Naive thymus-derived CD4-positive, alpha-beta T cell (primary cell): ENCODE data around the gene MTERF4. TPM values are rescaled to one million over a fixed set of nuclear protein-coding genes. Genes with fewer than 3 reads are reported as not detected.
A peak's percentile ranks its signal among the peaks of the same experiment; 100 is the strongest.

Experiments used
- ATAC-seq: fragments of 150-1000 bp; cut with Tn5 transposase; 2 replicates; pipeline ENCODE4 v1.10.0; 2021; ENCODE audit warnings: mild to moderate bottlenecking, moderate library complexity
- CTCF ChIA-PET: fragments of 350-600 bp; sonication (Branson Sonifier 250); formaldehyde crosslinking; loops from one replicate; lab custom pipeline; 2021; ENCODE audit warnings: antibody characterized with exemption; lab: Charles Lee
- POLR2A ChIA-PET: fragments of 350-600 bp; sonication (Branson Sonifier 250); formaldehyde crosslinking; loops from one replicate; lab custom pipeline; 2021; ENCODE audit warnings: antibody characterized with exemption, inconsistent platforms; lab: Charles Lee
- DNase-seq, 9 donors: peaks; one replicate each; pipeline versions ENCODE4 v3.0.0 to v3.0.0-alpha.2; 2020 to 2022; ENCODE audit warnings: mixed read lengths in 1 of 9
- H3K27ac ChIP-seq: one replicate; pipeline ENCODE4 v1.7.0; 2013; ENCODE audit warnings: mild to moderate bottlenecking, low read depth, low read length, moderate library complexity
- H3K27me3 ChIP-seq, 2 donors: one replicate each; pipeline ENCODE4 v1.7.0; 2013; ENCODE audit warnings: low read length in 2 of 2, mild to moderate bottlenecking in 2 of 2, moderate library complexity in 2 of 2; ENCODE audit not compliant: control insufficient read depth in 2 of 2, insufficient read depth in 2 of 2
- H3K36me3 ChIP-seq, 3 experiments: 1 replicate in 2 of 3; 2 replicates in 1 of 3; pipeline ENCODE4 v1.7.0; 2013; ENCODE audit warnings: low read length in 3 of 3, mild to moderate bottlenecking in 3 of 3, moderate library complexity in 1 of 3; ENCODE audit not compliant: insufficient read depth in 3 of 3, control insufficient read depth in 2 of 3
- H3K4me1 ChIP-seq, 2 donors: one replicate each; pipeline ENCODE4 v1.7.0; 2013; ENCODE audit warnings: low read length in 2 of 2, mild to moderate bottlenecking in 2 of 2, moderate library complexity in 1 of 2; ENCODE audit not compliant: control insufficient read depth in 2 of 2, insufficient read depth in 2 of 2
- H3K4me3 ChIP-seq: 2 replicates; pipeline ENCODE4 v1.7.0; 2013; ENCODE audit warnings: mild to moderate bottlenecking, low read length
- H3K9me3 ChIP-seq, 3 experiments: 1 replicate in 2 of 3; 2 replicates in 1 of 3; pipeline ENCODE4 v1.7.0; 2013; ENCODE audit warnings: low read length in 3 of 3; ENCODE audit not compliant: control insufficient read depth in 2 of 3
- H3K27ac Mint-ChIP-seq, 9 donors: one replicate each; pipeline ENCODE4 v1.8.0; 2020 to 2022; ENCODE audit warnings: mixed read lengths in 9 of 9, mild to moderate bottlenecking in 8 of 9, moderate library complexity in 5 of 9, inconsistent platforms in 2 of 9
- H3K27me3 Mint-ChIP-seq, 5 donors: one replicate each; pipeline ENCODE4 v1.8.0; 2021 to 2022; ENCODE audit warnings: mixed read lengths in 5 of 5, mild to moderate bottlenecking in 1 of 5
- H3K36me3 Mint-ChIP-seq, 5 donors: one replicate each; pipeline ENCODE4 v1.8.0; 2020 to 2022; ENCODE audit warnings: mixed read lengths in 5 of 5, mild to moderate bottlenecking in 3 of 5, inconsistent platforms in 1 of 5
- H3K4me1 Mint-ChIP-seq, 7 donors: one replicate each; pipeline ENCODE4 v1.8.0; 2020 to 2022; ENCODE audit warnings: mixed read lengths in 7 of 7, mild to moderate bottlenecking in 3 of 7, inconsistent platforms in 1 of 7
- H3K4me3 Mint-ChIP-seq, 10 donors: one replicate each; pipeline ENCODE4 v1.8.0; 2020 to 2022; ENCODE audit warnings: mild to moderate bottlenecking in 10 of 10, mixed read lengths in 10 of 10, moderate library complexity in 6 of 10, inconsistent platforms in 2 of 10
- H3K9me3 Mint-ChIP-seq, 11 donors: one replicate each; pipeline ENCODE4 v1.8.0; 2020 to 2022; ENCODE audit warnings: mixed read lengths in 11 of 11, mild to moderate bottlenecking in 4 of 11, inconsistent platforms in 1 of 11, moderate library complexity in 1 of 11
- intact Hi-C, 2 donors: fragments of 100-400 bp; cut with micrococcal nuclease; formaldehyde crosslinking; loops; one replicate each; pipeline ENCODE4 v1.15.1; 2023
- polyA plus RNA-seq, 2 donors: library from polyadenylated mRNA; unstranded; fragments of 300-500 nt; fragmentation: Illumina TruSeq; gene quantifications; one replicate each; pipeline ENCODE4 v1.2.3, GENCODE V29; 2021
- total RNA-seq, 6 experiments: library from RNA in 5 of 6; stranded (reverse) in 5 of 6; gene quantifications; 1 replicate in 5 of 6; 2 replicates in 1 of 6; pipeline ENCODE4 v1.2.3 and lab custom pipeline; 2021 to 2026

Gene MTERF4
- total and polyA plus RNA-seq, 7 experiments from 2014 or later = 45.3 to 214 (median 82.3) TPM

GRCh38 chr2:241131531-241131930, 29.4 kb upstream of the MTERF4 start:
- Mint-ChIP-seq H3K27me3 (no peaks in the 10 kb centered on the region), H3K9me3 (no peaks in the 10 kb centered on the region), H3K27ac (no peak overlapping the region), H3K4me3 (no peak overlapping the region), H3K4me1 (peaks cover 0 to 26% (median 8%) of the 10 kb centered on the region in 7 donors), H3K36me3 (peaks cover 5 to 38% (median 20%) of the 10 kb centered on the region in 5 donors)
- Histone ChIP-seq H3K4me3 (no peak overlapping the region), H3K9me3 (no peaks in the 10 kb centered on the region), H3K36me3 (peaks cover 0 to 47% (median 0%) of the 10 kb centered on the region in 3 experiments), H3K27ac (no peak overlapping the region), H3K27me3 (no peaks in the 10 kb centered on the region), H3K4me1 (peaks cover 0 to 11% of the 10 kb centered on the region in 2 donors)
- POLR2A ChIA-PET = no interaction called here
- ATAC-seq = no peak
- CTCF ChIA-PET = no interaction called here
- no peak for DNase-seq
- intact Hi-C loops = no loop called here

GRCh38 chr2:241130316-241130715, 28.2 kb upstream of the MTERF4 start:
- Mint-ChIP-seq H3K4me1 (peaks cover 0 to 34% (median 8%) of the 10 kb centered on the region in 7 donors), H3K9me3 (no peaks in the 10 kb centered on the region), H3K27me3 (no peaks in the 10 kb centered on the region), H3K4me3 (no peak overlapping the region), H3K27ac (peak overlapping the region in 1 of 9 donors; percentile 30), H3K36me3 (peaks cover 5 to 35% (median 17%) of the 10 kb centered on the region in 5 donors)
- H3K4me1 ChIP-seq = peaks cover 0 to 11% of the 10 kb centered on the region in 2 donors
- H3K9me3 ChIP-seq = no peaks in the 10 kb centered on the region
- intact Hi-C loops = no loop called here
- H3K27me3 ChIP-seq = no peaks in the 10 kb centered on the region
- ATAC-seq (no peak), DNase-seq (no peak)
- H3K27ac ChIP-seq = no peak overlapping the region
- CTCF ChIA-PET = interaction anchor here (1.8 kb wide), 1 partner anchor 17 kb away, joined by 3 read pairs; no protein-coding TSS in a partner anchor
- POLR2A ChIA-PET = no interaction called here
- H3K4me3 ChIP-seq = no peak overlapping the region
- peaks cover 0 to 43% (median 0%) of the 10 kb centered on the region in 3 experiments for H3K36me3 ChIP-seq

GRCh38 chr2:241129086-241129871, 27.2 kb upstream of the MTERF4 start:
- Mint-ChIP-seq H3K4me1 (peaks cover 0 to 34% (median 8%) of the 10 kb centered on the region in 7 donors), H3K4me3 (no peak overlapping the region), H3K27ac (peak overlapping the region in 4 of 9 donors; percentile 6 to 78 (median 36)), H3K36me3 (peaks cover 5 to 35% (median 17%) of the 10 kb centered on the region in 5 donors), H3K27me3 (no peaks in the 10 kb centered on the region), H3K9me3 (no peaks in the 10 kb centered on the region)
- no peak overlapping the region for H3K27ac ChIP-seq
- H3K4me3 ChIP-seq = no peak overlapping the region
- ATAC-seq (no peak), DNase-seq (no peak)
- no peaks in the 10 kb centered on the region for H3K27me3 ChIP-seq
- ChIA-PET POLR2A (no interaction called here), CTCF (interaction anchor here (1.8 kb wide), 1 partner anchor 16 kb away, joined by 3 read pairs; no protein-coding TSS in a partner anchor)
- H3K4me1 ChIP-seq = peaks cover 0 to 11% of the 10 kb centered on the region in 2 donors
- H3K9me3 ChIP-seq = no peaks in the 10 kb centered on the region
- peaks cover 0 to 36% (median 0%) of the 10 kb centered on the region in 3 experiments for H3K36me3 ChIP-seq
- intact Hi-C loops = no loop called here

- H3K36me3 Mint-ChIP-seq = peaks cover 5 to 31% (median 13%) of the 10 kb centered on the region in 5 donors
- no peaks in the 10 kb centered on the region for H3K9me3 Mint-ChIP-seq
- Histone ChIP-seq H3K27me3 (no peaks in the 10 kb centered on the region), H3K9me3 (no peaks in the 10 kb centered on the region), H3K36me3 (peaks cover 0 to 35% (median 0%) of the 10 kb centered on the region in 3 experiments), H3K27ac (peak overlapping the region; percentile 29), H3K4me3 (no peak overlapping the region), H3K4me1 (peaks cover 0 to 11% of the 10 kb centered on the region in 2 donors)
- peak overlapping the region in 1 of 10 donors; percentile 58 for H3K4me3 Mint-ChIP-seq
- H3K27ac Mint-ChIP-seq = peak overlapping the region in 6 of 9 donors; percentile 22 to 96 (median 74)
- intact Hi-C loops = no loop called here
- peaks cover 0 to 37% (median 11%) of the 10 kb centered on the region in 7 donors for H3K4me1 Mint-ChIP-seq
- ChIA-PET POLR2A (no interaction called here), CTCF (no interaction called here)
- ATAC-seq (no peak), DNase-seq (no peak)
- H3K27me3 Mint-ChIP-seq = no peaks in the 10 kb centered on the region
Measured at GRCh38 chr2:241128266-241128665, 26.2 kb upstream of the MTERF4 start.

- DNase-seq = no peak
- no peaks in the 10 kb centered on the region for H3K9me3 ChIP-seq
- H3K4me3 Mint-ChIP-seq = no peak overlapping the region
- H3K4me1 ChIP-seq = peaks cover 0 to 11% of the 10 kb centered on the region in 2 donors
- peaks cover 0 to 28% (median 8%) of the 10 kb centered on the region in 5 donors for H3K36me3 Mint-ChIP-seq
- ATAC-seq = no peak
- intact Hi-C loops = no loop called here
- H3K27ac ChIP-seq = no peak overlapping the region
- peak overlapping the region in 1 of 9 donors; percentile 96 for H3K27ac Mint-ChIP-seq
- POLR2A ChIA-PET = no interaction called here
- H3K9me3 Mint-ChIP-seq = no peaks in the 10 kb centered on the region
- no peaks in the 10 kb centered on the region for H3K27me3 ChIP-seq
- H3K27me3 Mint-ChIP-seq = no peaks in the 10 kb centered on the region
- peaks cover 0 to 37% (median 11%) of the 10 kb centered on the region in 7 donors for H3K4me1 Mint-ChIP-seq
- CTCF ChIA-PET = no interaction called here
- H3K4me3 ChIP-seq = no peak overlapping the region
- H3K36me3 ChIP-seq = peaks cover 0 to 36% (median 0%) of the 10 kb centered on the region in 3 experiments
Measured at GRCh38 chr2:241126771-241127202, 24.7 kb upstream of the MTERF4 start.

GRCh38 chr2:241126201-241126611, 24.1 kb upstream of the MTERF4 start:
- DNase-seq (no peak), ATAC-seq (no peak)
- H3K9me3 Mint-ChIP-seq = no peaks in the 10 kb centered on the region
- peaks cover 0 to 36% (median 0%) of the 10 kb centered on the region in 3 experiments for H3K36me3 ChIP-seq
- H3K27me3 Mint-ChIP-seq = no peaks in the 10 kb centered on the region
- H3K4me3 ChIP-seq = no peak overlapping the region
- H3K27me3 ChIP-seq = no peaks in the 10 kb centered on the region
- ChIA-PET POLR2A (no interaction called here), CTCF (no interaction called here)
- intact Hi-C loops = no loop called here
- no peaks in the 10 kb centered on the region for H3K9me3 ChIP-seq
- peaks cover 0 to 34% (median 14%) of the 10 kb centered on the region in 5 donors for H3K36me3 Mint-ChIP-seq
- no peak overlapping the region for H3K4me3 Mint-ChIP-seq
- no peak overlapping the region for H3K27ac ChIP-seq
- peaks cover 0 to 11% of the 10 kb centered on the region in 2 donors for H3K4me1 ChIP-seq
- peaks cover 0 to 37% (median 11%) of the 10 kb centered on the region in 7 donors for H3K4me1 Mint-ChIP-seq
- peak overlapping the region in 1 of 9 donors; percentile 39 for H3K27ac Mint-ChIP-seq
